ENCODE results near the gene IER3. TPM values are rescaled to one million over a fixed set of nuclear protein-coding genes. Genes with fewer than 3 reads are reported as not detected.
A peak's percentile ranks its signal among the peaks of the same experiment; 100 is the strongest.

The IER3 gene
- total and polyA plus RNA-seq, 2 of the 8 experiments (the other 6 are each of a cell fraction or from before 2014, with no cell fraction given): 11.9 to 26.5 TPM

GRCh38 chr6:30743099-30744053, 971 bp downstream of the IER3 start:
- Histone ChIP-seq H3K23ac (ENCODE audit: insufficient read length) (no peak overlapping the region), H3K79me1 (ENCODE audit: low read depth, low read length) (peaks cover 9% of the 10 kb centered on the region), H3K36me3 (ENCODE audit: control insufficient read depth in 2 of 4, insufficient read depth in 4 of 4, low read length in 3 of 4) (peaks cover 13 to 21% (median 18%) of the 10 kb centered on the region in 4 experiments), H2AK5ac (ENCODE audit: low read depth, low read length) (0 out of 2 replicates have a peak overlapping the region, but pooled peaks have one; percentile 11), H3K9ac (replicated peaks in 1 of 4; ENCODE audit: extremely low read depth in 1 of 4, low read depth in 3 of 4, low read length in 3 of 4) (peak overlapping the region in 3 of 4 experiments; percentile 31 to 41 (median 38); a peak in 5 of 7 replicates), H3K79me2 (ENCODE audit: control insufficient read depth in 1 of 2, insufficient read depth in 2 of 2, low read length in 2 of 2) (peaks cover 0 to 11% of the 10 kb centered on the region in 2 experiments; a peak in 3 of 4 replicates), H2AFZ (ENCODE audit: low read length) (no peak overlapping the region), H3K4ac (replicated peaks; ENCODE audit: insufficient read length, low read depth, low read length) (peak overlapping the region; percentile 21), H2BK20ac (ENCODE audit: low read length) (no peak overlapping the region), H2BK5ac (ENCODE audit: low read depth, low read length) (peak overlapping the region; percentile 69; the same call in 1 of the 2 replicates), H3K18ac (ENCODE audit: extremely low read depth, low read length) (peak overlapping the region; percentile 76), H2BK120ac (replicated peaks; ENCODE audit: low read depth, low read length) (no peak overlapping the region), H3K23me2 (ENCODE audit: low read depth, low read length) (peaks cover 18% of the 10 kb centered on the region; the same call in 1 of the 2 replicates), H2BK12ac (ENCODE audit: low read depth, low read length) (peak overlapping the region; percentile 44; the same call in 1 of the 2 replicates), H4K20me1 (replicated peaks in 1 of 2; ENCODE audit: control insufficient read depth in 1 of 2, insufficient read depth in 2 of 2, low read length in 2 of 2) (peaks cover 1 to 3% of the 10 kb centered on the region in 2 experiments), H3K27me3 (replicated peaks in 1 of 4; ENCODE audit: control insufficient read depth in 3 of 4, extremely low read depth in 1 of 4, insufficient read depth in 3 of 4, low read length in 3 of 4) (no peaks in the 10 kb centered on the region; a peak in 1 of 7 replicates), H3K56ac (replicated peaks; ENCODE audit: insufficient read length, low read depth, low read length) (peak overlapping the region; percentile 62), H3K27ac (ENCODE audit: low read depth, low read length) (no peak overlapping the region), H2BK15ac (ENCODE audit: low read length) (peak overlapping the region; percentile 46; the same call in 1 of the 2 replicates), H3K4me2 (ENCODE audit: insufficient read depth in 1 of 2, low read depth in 2 of 2, low read length in 2 of 2) (peak overlapping the region; percentile 91 to 94), H4K8ac (ENCODE audit: extremely low read depth, insufficient read depth, low read length) (peak overlapping the region; percentile 39; the same call in 1 of the 2 replicates), H3K9me3 (ENCODE audit: insufficient read depth in 2 of 2, low read depth in 1 of 2, low read length in 1 of 2) (no peaks in the 10 kb centered on the region), H4K91ac (replicated peaks; ENCODE audit: insufficient read length, low read length) (peak overlapping the region; percentile 0), H3K14ac (ENCODE audit: insufficient read length) (no peak overlapping the region), H3K4me3 (ENCODE audit: extremely low read depth in 1 of 4, insufficient read depth in 2 of 4, low read depth in 3 of 4, low read length in 4 of 4) (peak overlapping the region; percentile 76 to 95 (median 88)), H3K4me1 (replicated peaks in 1 of 4; ENCODE audit: control insufficient read depth in 3 of 4, insufficient read depth in 4 of 4, low read length in 3 of 4) (peaks cover 3 to 18% (median 7%) of the 10 kb centered on the region in 4 experiments; a peak in 6 of 7 replicates), H4K5ac (ENCODE audit: insufficient read length, low read depth, low read length) (peak overlapping the region; percentile 2)
- WGBS, 2 experiments (ENCODE audit: extremely low coverage in 1 of 2, insufficient coverage in 1 of 2, insufficient read length in 1 of 2, insufficient replicate concordance in 2 of 2, low coverage in 1 of 2, low lambda C conversion rate in 2 of 2, missing lambda C conversion rate in 1 of 2): 2% methylated on average over 54 of the region's 55 CpGs; no CpG with 5 or more reads in 1 of the 2 experiments
- FAIRE-seq (no peak), DNase-seq (ENCODE audit: low read depth in 1 of 2, low spot score in 2 of 2) (no peak)
- POLR2A ChIA-PET (ENCODE audit: partially characterized antibody): interaction anchor here (0.7 to 17.3 kb wide), 25 partner anchors 7 to 429 kb away, joined by 3 to 337 read pairs (median 3); partner anchors contain the start of genes DDR1, MDC1, NRM and TUBB
- CTCF ChIA-PET (ENCODE audit: partially characterized antibody): interaction anchor here (0.6 to 2.8 kb wide), 2 partner anchors 12 to 66 kb away, joined by 3 to 16 read pairs; no protein-coding TSS in a partner anchor
- TF ChIP-seq SAP30 (IDR thresholded peaks at IDR 0.05; ENCODE audit: insufficient read depth, insufficient replicate concordance, low read length) (peak; percentile 38), NRF1 (IDR thresholded peaks at IDR 0.05; ENCODE audit: low read depth, low read length) (no peak), SP4 (IDR thresholded peaks at IDR 0.05; ENCODE audit: low read length) (no peak), ATF2 (IDR thresholded peaks at IDR 0.05; ENCODE audit: low read length) (0 out of 2 replicates have a peak, but pooled peaks have one; percentile 13), USF2 (IDR thresholded peaks at IDR 0.05; ENCODE audit: low read length) (no peak), YY1 (IDR thresholded peaks at IDR 0.05; ENCODE audit: low read depth, low read length) (0 out of 2 replicates have a peak, but pooled peaks have one; percentile 8), POLR2A (IDR thresholded peaks at IDR 0.05; ENCODE audit: control extremely low read depth in 1 of 2, low read depth in 2 of 2, low read length in 2 of 2) (peak in 1 of 2 experiments; percentile 9; a peak in 1 of 3 replicates)
